Caco-2 (cell line): ENCODE results near the gene NOXA1. TPM values are rescaled to one million over a fixed set of nuclear protein-coding genes. Genes with fewer than 3 reads are reported as not detected.

Source experiments
- BruUV-seq: library from RNA; stranded (reverse); fragments of 400-500 nt; replicated peaks from 2 replicates; lab custom pipeline; 2021; lab: Mats Ljungman, UMichigan
- CTCF ChIA-PET: fragments of 300-600 bp; sonication (Branson Sonifier 250); formaldehyde crosslinking; loops from one replicate; lab custom pipeline; 2022; ENCODE audit warnings: antibody characterized with exemption; lab: Charles Lee
- POLR2A ChIA-PET: fragments of 300-600 bp; sonication (Branson Sonifier 250); formaldehyde crosslinking; loops from one replicate; lab custom pipeline; 2022; ENCODE audit warnings: antibody characterized with exemption; lab: Charles Lee
- DNase-seq, 2 experiments: peaks; one replicate each; pipeline versions ENCODE4 v3.0.0 to v3.0.0-alpha.2; 2020 to 2022
- H3K27me3 ChIP-seq: replicated peaks from 2 replicates; pipeline ENCODE4 v1.6.0; 2011; ENCODE audit warnings: low read length; ENCODE audit not compliant: control insufficient read depth, insufficient read depth
- H3K36me3 ChIP-seq: 2 replicates; pipeline ENCODE4 v1.5.1; 2011; ENCODE audit warnings: low read length; ENCODE audit not compliant: control insufficient read depth, insufficient read depth
- H3K4me1 ChIP-seq: fragments of 250-450 bp; sonication (Bioruptor Pico); 2 replicates; pipeline ENCODE4 v1.5.1; 2020; ENCODE audit warnings: mild to moderate bottlenecking
- H3K4me3 ChIP-seq: 2 replicates; pipeline ENCODE4 v1.5.1; 2011; ENCODE audit warnings: low read depth, mild to moderate bottlenecking, control low read depth, low read length
- H3K9me3 ChIP-seq: fragments of 250-450 bp; sonication (Bioruptor Pico); 2 replicates; pipeline ENCODE4 v1.5.1; 2020; ENCODE audit warnings: mild to moderate bottlenecking, moderate library complexity
- H3K27ac Mint-ChIP-seq: one replicate; pipeline ENCODE4 v1.8.0; 2022; ENCODE audit warnings: mixed read lengths; ENCODE audit not compliant: unreplicated experiment
- H3K27me3 Mint-ChIP-seq: one replicate; pipeline ENCODE4 v1.8.0; 2022; ENCODE audit warnings: mixed read lengths; ENCODE audit not compliant: insufficient read depth, unreplicated experiment
- H3K36me3 Mint-ChIP-seq: one replicate; pipeline ENCODE4 v1.8.0; 2022; ENCODE audit warnings: mild to moderate bottlenecking, mixed read lengths; ENCODE audit not compliant: insufficient read depth, unreplicated experiment
- H3K4me1 Mint-ChIP-seq: one replicate; pipeline ENCODE4 v1.8.0; 2022; ENCODE audit warnings: low read depth, mixed read lengths; ENCODE audit not compliant: unreplicated experiment
- H3K4me3 Mint-ChIP-seq: one replicate; pipeline ENCODE4 v1.8.0; 2022; ENCODE audit warnings: mild to moderate bottlenecking, moderate library complexity, mixed read lengths; ENCODE audit not compliant: unreplicated experiment
- H3K9me3 Mint-ChIP-seq: one replicate; pipeline ENCODE4 v1.8.0; 2022; ENCODE audit warnings: mixed read lengths; ENCODE audit not compliant: unreplicated experiment
- intact Hi-C: fragments of 100-400 bp; cut with micrococcal nuclease; formaldehyde crosslinking; loops from one replicate; pipeline ENCODE4 v1.10.0; 2022; ENCODE audit not compliant: unreplicated experiment
- total RNA-seq: library from RNA; stranded (reverse); gene quantifications from 2 replicates; pipeline ENCODE4 v1.2.3, GENCODE V29; 2022
- TF ChIP-seq, protein P1 (sequence below), 2 experiments: fragments of 200-600 bp in 1 of 2; IDR thresholded peaks; 1 replicate in 1 of 2; 2 replicates in 1 of 2; pipeline versions ENCODE4 v1.5.1 to v1.8.0; 2011 to 2022; ENCODE audit warnings: antibody characterized with exemption in 1 of 2, control low read depth in 1 of 2, inconsistent platforms in 1 of 2, low read depth in 1 of 2, low read length in 1 of 2, mild to moderate bottlenecking in 1 of 2, moderate library complexity in 1 of 2; ENCODE audit not compliant: insufficient read depth in 1 of 2, severe bottlenecking in 1 of 2, unreplicated experiment in 1 of 2

NOXA1 gene
- total RNA-seq, 1 experiment from 2014 or later = 8.6 TPM

DNA sequence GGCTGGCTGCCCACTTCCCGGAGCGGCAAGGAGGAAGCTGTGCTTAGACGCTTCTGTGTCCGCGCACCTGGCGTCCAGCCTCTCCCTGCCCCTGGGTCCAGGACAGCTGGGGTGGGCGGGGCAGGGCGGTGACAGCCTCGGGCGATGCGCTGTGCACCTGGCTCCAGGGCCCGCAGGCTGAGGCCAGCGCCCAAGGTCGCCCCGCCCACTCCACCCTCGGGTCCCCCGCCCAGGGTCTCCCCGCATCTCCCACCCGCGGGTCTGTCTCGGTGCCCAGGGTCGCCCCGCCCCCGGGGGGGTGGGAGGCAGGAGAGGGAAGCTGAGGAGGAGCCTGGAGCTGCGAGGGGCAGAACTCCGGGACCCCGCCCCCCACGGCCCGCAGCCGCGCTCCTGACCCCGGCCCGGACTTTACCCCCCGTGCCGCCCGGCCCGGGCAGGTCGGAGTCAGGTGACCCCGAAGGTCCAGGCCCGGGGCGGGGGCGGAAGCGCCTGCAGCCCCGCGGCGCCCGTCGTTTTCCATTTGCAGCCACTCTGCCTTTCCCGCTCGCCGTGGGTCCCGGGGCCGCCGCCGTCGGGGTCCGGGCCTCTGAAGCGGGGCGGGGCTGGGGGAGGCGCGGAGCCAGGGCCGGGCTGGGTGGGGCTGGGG is 18.2 kb downstream of the NOXA1 start, which contains the start of gene ENTPD8:
TSS of gene ENTPD8 (minus strand) at position 69 of the 646 bp plus-strand sequence. CDS start 3,072 bp downstream, outside the sequence.
- Mint-ChIP-seq H3K27me3 (no peaks in the 10 kb centered on the region), H3K36me3 (peaks cover 11% of the 10 kb centered on the region), H3K27ac (peak within 1 kb of the TSS; percentile 84), H3K9me3 (no peaks in the 10 kb centered on the region), H3K4me1 (peaks cover 6% of the 10 kb centered on the region), H3K4me3 (peak within 1 kb of the TSS; percentile 93)
- Histone ChIP-seq H3K36me3 (no peaks in the 10 kb centered on the region), H3K9me3 (no peaks in the 10 kb centered on the region), H3K4me1 (peaks cover 14% of the 10 kb centered on the region), H3K27me3 (no peaks in the 10 kb centered on the region), H3K4me3 (peak within 1 kb of the TSS; percentile 51)
- TF ChIP-seq, protein P1, sequence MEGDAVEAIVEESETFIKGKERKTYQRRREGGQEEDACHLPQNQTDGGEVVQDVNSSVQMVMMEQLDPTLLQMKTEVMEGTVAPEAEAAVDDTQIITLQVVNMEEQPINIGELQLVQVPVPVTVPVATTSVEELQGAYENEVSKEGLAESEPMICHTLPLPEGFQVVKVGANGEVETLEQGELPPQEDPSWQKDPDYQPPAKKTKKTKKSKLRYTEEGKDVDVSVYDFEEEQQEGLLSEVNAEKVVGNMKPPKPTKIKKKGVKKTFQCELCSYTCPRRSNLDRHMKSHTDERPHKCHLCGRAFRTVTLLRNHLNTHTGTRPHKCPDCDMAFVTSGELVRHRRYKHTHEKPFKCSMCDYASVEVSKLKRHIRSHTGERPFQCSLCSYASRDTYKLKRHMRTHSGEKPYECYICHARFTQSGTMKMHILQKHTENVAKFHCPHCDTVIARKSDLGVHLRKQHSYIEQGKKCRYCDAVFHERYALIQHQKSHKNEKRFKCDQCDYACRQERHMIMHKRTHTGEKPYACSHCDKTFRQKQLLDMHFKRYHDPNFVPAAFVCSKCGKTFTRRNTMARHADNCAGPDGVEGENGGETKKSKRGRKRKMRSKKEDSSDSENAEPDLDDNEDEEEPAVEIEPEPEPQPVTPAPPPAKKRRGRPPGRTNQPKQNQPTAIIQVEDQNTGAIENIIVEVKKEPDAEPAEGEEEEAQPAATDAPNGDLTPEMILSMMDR (IDR thresholded peaks at IDR 0.05; ENCODE audit: insufficient read depth in 1 of 2, low read depth in 1 of 2, low read length in 1 of 2, severe bottlenecking in 1 of 2, unreplicated experiment in 1 of 2) = no peak
- intact Hi-C loops = loop anchor here (1.0 to 10.0 kb wide), 2 partner anchors 18 to 153 kb away; partner anchors contain the start of genes EXD3, NOXA1 and ZMYND19
- BruUV-seq = no TSS peak
- POLR2A ChIA-PET = interaction anchor here (0.6 to 1.2 kb wide), 10 partner anchors 15 to 240 kb away, joined by 3 to 25 read pairs (median 6); partner anchors contain the start of genes ARRDC1, EXD3, NOXA1 and NRARP
- CTCF ChIA-PET = interaction anchor here (0.6 to 1.9 kb wide), 16 partner anchors 14 to 395 kb away, joined by 3 to 40 read pairs (median 8); partner anchors contain the start of genes EXD3, NOXA1, NRARP and PNPLA7
- peak; percentile 99 for DNase-seq

DNA sequence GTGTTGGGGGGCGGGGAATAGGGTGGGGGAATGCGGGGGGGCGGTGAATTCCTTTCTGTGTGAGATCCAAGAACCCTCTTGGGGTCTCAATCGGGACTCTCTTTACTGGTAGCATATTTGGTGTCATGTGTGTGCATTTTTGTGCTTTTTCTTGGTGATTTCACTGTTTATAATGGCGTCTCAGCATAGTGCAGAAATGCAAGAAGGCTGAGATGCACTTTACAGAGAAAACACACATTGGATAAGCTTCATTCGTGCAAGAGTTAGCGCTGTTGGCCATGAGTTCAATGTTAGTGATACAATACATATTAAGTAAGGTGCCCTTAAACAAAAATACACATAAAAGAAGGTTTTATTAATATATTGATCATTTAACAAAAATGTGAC is 18.7 kb downstream of the NOXA1 start:
- peaks cover 13% of the 10 kb centered on the region for H3K4me1 ChIP-seq
- H3K27ac Mint-ChIP-seq = peak overlapping the region; percentile 84
- H3K4me3 Mint-ChIP-seq = peak overlapping the region; percentile 93
- H3K9me3 ChIP-seq = no peaks in the 10 kb centered on the region
- ChIA-PET CTCF (interaction anchor here (0.6 to 1.9 kb wide), 15 partner anchors 13 to 395 kb away, joined by 3 to 40 read pairs (median 8); partner anchors contain the start of genes EXD3, NOXA1, NRARP and PNPLA7), POLR2A (interaction anchor here (0.6 to 1.2 kb wide), 9 partner anchors 17 to 241 kb away, joined by 3 to 25 read pairs (median 7); partner anchors contain the start of genes ARRDC1, EXD3, NOXA1 and NRARP)
- DNase-seq = no peak
- H3K36me3 Mint-ChIP-seq = peaks cover 14% of the 10 kb centered on the region
- intact Hi-C loops = loop anchor here (1.0 to 10.0 kb wide), 2 partner anchors 19 to 153 kb away; partner anchors contain the start of genes EXD3, NOXA1 and ZMYND19
- BruUV-seq = TSS peak; percentile 89
- H3K9me3 Mint-ChIP-seq = no peaks in the 10 kb centered on the region
- peak overlapping the region; percentile 51 for H3K4me3 ChIP-seq
- TF ChIP-seq, protein P1 (IDR thresholded peaks at IDR 0.05; ENCODE audit: insufficient read depth in 1 of 2, low read depth in 1 of 2, low read length in 1 of 2, severe bottlenecking in 1 of 2, unreplicated experiment in 1 of 2) = no peak
- no peaks in the 10 kb centered on the region for H3K27me3 ChIP-seq
- no peaks in the 10 kb centered on the region for H3K27me3 Mint-ChIP-seq
- no peaks in the 10 kb centered on the region for H3K36me3 ChIP-seq
- peaks cover 9% of the 10 kb centered on the region for H3K4me1 Mint-ChIP-seq

DNA sequence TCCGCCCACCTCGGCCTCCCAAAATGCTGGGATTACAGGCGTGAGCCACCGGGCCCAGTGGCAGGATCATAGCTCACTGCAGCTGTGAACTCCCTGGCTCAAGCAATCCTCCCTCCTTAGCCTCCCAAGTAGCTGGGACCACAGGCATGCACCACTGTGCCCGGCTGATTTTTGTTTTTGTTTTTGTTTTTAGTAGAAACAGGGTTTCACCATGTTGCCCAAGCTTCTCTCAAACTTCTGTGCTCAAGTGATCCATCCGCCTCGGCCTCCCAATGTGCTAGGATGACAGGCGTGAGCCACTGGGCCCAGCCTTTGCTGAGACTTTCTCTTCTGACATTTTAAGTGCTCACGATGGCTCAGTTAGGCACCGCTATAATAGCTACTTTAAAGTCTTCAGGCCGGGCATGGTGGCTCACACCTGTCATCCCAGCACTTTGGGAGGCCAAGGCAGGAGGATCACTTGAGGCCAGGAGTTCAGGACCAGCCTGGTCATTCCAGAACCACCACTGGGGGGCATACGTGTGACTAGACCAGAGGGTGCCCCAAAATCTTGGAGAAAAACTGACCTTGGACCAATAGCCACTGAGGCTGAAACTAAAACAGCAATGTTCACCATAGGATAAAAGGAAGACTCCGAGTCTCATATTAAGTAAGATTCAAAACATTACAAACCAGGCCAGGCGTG is 21.1 kb downstream of the NOXA1 start:
- Mint-ChIP-seq H3K4me3 (no peak overlapping the region), H3K4me1 (peaks cover 14% of the 10 kb centered on the region), H3K36me3 (peaks cover 21% of the 10 kb centered on the region), H3K27me3 (no peaks in the 10 kb centered on the region), H3K27ac (peak overlapping the region; percentile 19), H3K9me3 (no peaks in the 10 kb centered on the region)
- intact Hi-C loops = loop anchor here (2.0 to 10.0 kb wide), 2 partner anchors 151 to 157 kb away; partner anchors contain the start of gene ZMYND19
- ChIA-PET POLR2A (no interaction called here), CTCF (interaction anchor here (1.0 to 1.5 kb wide), 2 partner anchors 15 to 20 kb away, joined by 3 read pairs; partner anchors contain the start of gene NSMF)
- Histone ChIP-seq H3K27me3 (no peaks in the 10 kb centered on the region), H3K36me3 (no peaks in the 10 kb centered on the region), H3K4me1 (peaks cover 13% of the 10 kb centered on the region), H3K4me3 (no peak overlapping the region), H3K9me3 (no peaks in the 10 kb centered on the region)
- DNase-seq = no peak
- BruUV-seq = no TSS peak
- TF ChIP-seq, protein P1 (IDR thresholded peaks at IDR 0.05; ENCODE audit: insufficient read depth in 1 of 2, low read depth in 1 of 2, low read length in 1 of 2, severe bottlenecking in 1 of 2, unreplicated experiment in 1 of 2) = no peak
